Measurements from ENCODE around the gene GALNT1. TPM values are rescaled to one million over a fixed set of nuclear protein-coding genes. Genes with fewer than 3 reads are reported as not detected.

Gene GALNT1
- total RNA-seq, 1 donor from 2014 or later, result 270 TPM

DNA sequence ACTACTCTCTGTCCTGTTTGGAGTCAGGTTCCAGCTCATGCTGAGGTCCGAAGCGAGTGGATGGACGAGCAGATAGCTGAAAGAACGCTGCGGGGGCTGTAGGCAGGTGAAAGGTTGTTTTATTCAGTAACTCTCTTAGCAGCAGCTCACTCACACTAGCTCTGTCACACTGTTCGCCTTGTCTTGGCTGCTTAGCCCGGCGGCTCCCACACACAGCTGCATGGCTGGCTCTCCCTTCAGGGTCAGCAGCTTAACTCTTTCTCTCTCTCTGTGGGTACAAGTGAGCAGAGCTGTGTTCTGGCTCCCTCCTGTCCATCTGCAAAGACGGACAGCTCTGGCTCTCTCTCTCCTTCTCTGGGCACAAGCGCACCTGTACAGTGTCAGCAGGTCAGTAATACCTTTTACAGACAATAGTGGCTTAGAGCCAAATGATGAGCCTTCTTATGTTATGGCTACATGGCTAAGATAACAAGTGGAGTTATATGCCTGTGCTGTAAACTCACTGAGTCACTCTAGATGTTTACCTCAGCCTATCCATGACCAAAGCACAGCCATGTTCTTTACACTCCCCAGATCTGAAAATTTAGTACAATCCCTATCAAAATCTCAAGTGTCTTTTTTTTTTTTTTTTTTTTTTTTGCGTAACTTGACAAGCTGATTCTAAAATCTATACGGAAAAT lies 149.3 kb downstream of the GALNT1 start:
- no peak for DNase-seq (ENCODE audit: extremely low spot score, unreplicated experiment)
- Mint-ChIP-seq H3K27me3 (ENCODE audit: unreplicated experiment) (peaks cover 22% of the 10 kb centered on the region), H3K27ac (ENCODE audit: unreplicated experiment) (no peak overlapping the region), H3K36me3 (ENCODE audit: unreplicated experiment) (peaks cover 5% of the 10 kb centered on the region), H3K4me1 (ENCODE audit: unreplicated experiment) (peaks cover 10% of the 10 kb centered on the region), H3K4me3 (ENCODE audit: unreplicated experiment) (peak overlapping the region; percentile 39), H3K9me3 (ENCODE audit: unreplicated experiment) (peaks cover 12% of the 10 kb centered on the region)
- TF ChIP-seq, protein P1, sequence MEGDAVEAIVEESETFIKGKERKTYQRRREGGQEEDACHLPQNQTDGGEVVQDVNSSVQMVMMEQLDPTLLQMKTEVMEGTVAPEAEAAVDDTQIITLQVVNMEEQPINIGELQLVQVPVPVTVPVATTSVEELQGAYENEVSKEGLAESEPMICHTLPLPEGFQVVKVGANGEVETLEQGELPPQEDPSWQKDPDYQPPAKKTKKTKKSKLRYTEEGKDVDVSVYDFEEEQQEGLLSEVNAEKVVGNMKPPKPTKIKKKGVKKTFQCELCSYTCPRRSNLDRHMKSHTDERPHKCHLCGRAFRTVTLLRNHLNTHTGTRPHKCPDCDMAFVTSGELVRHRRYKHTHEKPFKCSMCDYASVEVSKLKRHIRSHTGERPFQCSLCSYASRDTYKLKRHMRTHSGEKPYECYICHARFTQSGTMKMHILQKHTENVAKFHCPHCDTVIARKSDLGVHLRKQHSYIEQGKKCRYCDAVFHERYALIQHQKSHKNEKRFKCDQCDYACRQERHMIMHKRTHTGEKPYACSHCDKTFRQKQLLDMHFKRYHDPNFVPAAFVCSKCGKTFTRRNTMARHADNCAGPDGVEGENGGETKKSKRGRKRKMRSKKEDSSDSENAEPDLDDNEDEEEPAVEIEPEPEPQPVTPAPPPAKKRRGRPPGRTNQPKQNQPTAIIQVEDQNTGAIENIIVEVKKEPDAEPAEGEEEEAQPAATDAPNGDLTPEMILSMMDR (IDR thresholded peaks at IDR 0.05), result no peak

DNA sequence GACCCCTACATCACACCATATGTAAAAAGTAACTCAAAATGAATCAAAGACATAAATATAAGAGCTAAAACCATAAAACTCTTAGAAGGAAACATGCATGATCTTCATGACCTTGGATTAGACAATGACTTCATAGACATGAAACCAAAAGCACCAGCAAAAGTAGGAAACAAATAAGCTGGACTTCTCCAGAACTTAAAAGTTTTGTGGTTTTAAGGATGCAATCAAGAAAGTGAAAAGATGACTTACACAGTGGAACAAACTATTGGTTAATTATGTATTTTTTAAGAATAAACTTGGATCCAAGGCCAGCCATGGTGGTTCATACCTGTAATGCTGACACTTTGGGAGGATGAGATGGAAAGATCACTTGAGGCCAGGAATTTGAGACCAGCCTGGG lies 150.2 kb downstream of the GALNT1 start:
- DNase-seq (ENCODE audit: extremely low spot score, unreplicated experiment), result no peak
- H3K27me3 Mint-ChIP-seq (ENCODE audit: unreplicated experiment), result peaks cover 17% of the 10 kb centered on the region
- H3K27ac Mint-ChIP-seq (ENCODE audit: unreplicated experiment), result no peak overlapping the region
- H3K4me1 Mint-ChIP-seq (ENCODE audit: unreplicated experiment), result peaks cover 10% of the 10 kb centered on the region
- TF ChIP-seq, protein P1 (IDR thresholded peaks at IDR 0.05), result no peak
- H3K36me3 Mint-ChIP-seq (ENCODE audit: unreplicated experiment), result no peaks in the 10 kb centered on the region
- peaks cover 4% of the 10 kb centered on the region for H3K9me3 Mint-ChIP-seq (ENCODE audit: unreplicated experiment)
- no peak overlapping the region for H3K4me3 Mint-ChIP-seq (ENCODE audit: unreplicated experiment)

DNA sequence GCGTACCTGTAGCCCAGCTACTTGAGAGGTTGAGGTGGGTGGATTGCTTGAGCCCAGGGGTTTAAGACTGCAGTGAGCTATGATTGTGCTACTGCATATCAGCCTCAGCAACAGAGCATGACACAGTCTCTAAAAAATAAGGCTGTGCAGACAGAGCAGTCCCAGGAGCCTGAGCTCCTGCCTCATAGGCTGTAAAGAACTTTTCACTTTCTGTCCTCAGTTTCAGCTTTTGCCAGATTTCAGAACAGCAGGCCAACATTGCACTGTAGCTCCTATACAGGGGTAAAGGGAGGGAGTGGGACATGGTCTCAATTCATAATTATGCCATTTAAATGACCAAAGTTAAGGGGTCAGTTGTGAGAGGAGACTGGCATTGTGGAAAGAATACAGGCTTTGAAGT lies 150.6 kb downstream of the GALNT1 start:
- TF ChIP-seq, protein P1 (IDR thresholded peaks at IDR 0.05), result no peak
- no peaks in the 10 kb centered on the region for H3K36me3 Mint-ChIP-seq (ENCODE audit: unreplicated experiment)
- H3K27ac Mint-ChIP-seq (ENCODE audit: unreplicated experiment), result no peak overlapping the region

DNA sequence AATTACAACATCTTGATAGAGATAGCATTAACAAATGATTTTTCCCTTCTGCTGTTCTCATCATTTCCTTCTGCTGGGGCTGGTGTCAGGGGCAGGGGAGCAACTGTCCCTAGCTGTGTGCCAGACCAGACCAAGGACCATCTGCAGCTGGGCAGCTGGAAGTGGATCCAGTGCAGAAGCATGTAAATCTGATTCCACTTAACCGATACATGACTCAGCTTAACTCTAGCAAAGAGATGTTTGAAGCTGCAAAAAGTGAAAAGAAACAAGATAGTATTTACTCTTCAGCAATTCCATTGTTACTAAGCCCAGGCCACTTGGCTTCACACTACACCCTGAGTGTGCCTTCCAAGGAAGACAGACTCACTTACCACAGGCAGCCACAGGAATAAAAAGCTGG lies 151.1 kb downstream of the GALNT1 start:
- H3K9me3 Mint-ChIP-seq (ENCODE audit: unreplicated experiment), result peaks cover 4% of the 10 kb centered on the region
- H3K4me1 Mint-ChIP-seq (ENCODE audit: unreplicated experiment), result peaks cover 10% of the 10 kb centered on the region
- no peak overlapping the region for H3K27ac Mint-ChIP-seq (ENCODE audit: unreplicated experiment)
- TF ChIP-seq, protein P1 (IDR thresholded peaks at IDR 0.05), result no peak
- no peak for DNase-seq (ENCODE audit: extremely low spot score, unreplicated experiment)
- no peaks in the 10 kb centered on the region for H3K36me3 Mint-ChIP-seq (ENCODE audit: unreplicated experiment)
- H3K4me3 Mint-ChIP-seq (ENCODE audit: unreplicated experiment), result no peak overlapping the region
- H3K27me3 Mint-ChIP-seq (ENCODE audit: unreplicated experiment), result peaks cover 22% of the 10 kb centered on the region

More for the DNA sequence above, 150.6 kb downstream of the GALNT1 start:
- DNase-seq (ENCODE audit: extremely low spot score, unreplicated experiment), result no peak
- peaks cover 10% of the 10 kb centered on the region for H3K4me1 Mint-ChIP-seq (ENCODE audit: unreplicated experiment)
- H3K27me3 Mint-ChIP-seq (ENCODE audit: unreplicated experiment), result peaks cover 22% of the 10 kb centered on the region
- H3K9me3 Mint-ChIP-seq (ENCODE audit: unreplicated experiment), result peaks cover 4% of the 10 kb centered on the region
- H3K4me3 Mint-ChIP-seq (ENCODE audit: unreplicated experiment), result no peak overlapping the region

DNA sequence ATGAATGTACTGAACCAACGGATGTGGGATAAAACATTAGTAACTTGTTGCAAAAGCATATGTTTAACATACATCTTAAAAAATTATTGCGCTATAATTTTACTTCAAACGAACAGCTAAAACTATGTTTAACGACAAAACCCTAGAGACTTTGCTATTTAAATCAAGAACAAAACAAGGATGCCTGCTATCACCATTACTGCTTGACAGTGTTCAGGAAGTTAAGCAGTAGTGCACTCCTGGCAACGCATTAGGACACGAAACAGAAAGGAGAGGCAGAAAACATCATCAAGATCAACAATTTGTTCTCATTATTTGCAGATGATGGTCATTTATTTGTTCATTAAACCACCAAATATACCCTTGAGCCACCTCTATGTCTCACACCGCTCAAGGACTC lies 151.9 kb downstream of the GALNT1 start:
- peaks cover 9% of the 10 kb centered on the region for H3K9me3 Mint-ChIP-seq (ENCODE audit: unreplicated experiment)
- TF ChIP-seq, protein P1 (IDR thresholded peaks at IDR 0.05), result no peak
- no peak overlapping the region for H3K27ac Mint-ChIP-seq (ENCODE audit: unreplicated experiment)
- H3K27me3 Mint-ChIP-seq (ENCODE audit: unreplicated experiment), result peaks cover 18% of the 10 kb centered on the region
- no peak overlapping the region for H3K4me3 Mint-ChIP-seq (ENCODE audit: unreplicated experiment)
- no peaks in the 10 kb centered on the region for H3K36me3 Mint-ChIP-seq (ENCODE audit: unreplicated experiment)
- peaks cover 10% of the 10 kb centered on the region for H3K4me1 Mint-ChIP-seq (ENCODE audit: unreplicated experiment)
- no peak for DNase-seq (ENCODE audit: extremely low spot score, unreplicated experiment)
